B cell (primary cell): ENCODE measurements around the gene MET.

Experiments used
- EZH2 ChIP-seq: IDR thresholded peaks from 2 replicates; pipeline ENCODE4 v1.6.1; 2012; ENCODE audit warnings: borderline replicate concordance, low read depth, mild to moderate bottlenecking, moderate library complexity, low read length; ENCODE audit not compliant: insufficient read depth, poor library complexity, severe bottlenecking
- TF ChIP-seq, protein P1 (sequence below): fragments of 200-600 bp; IDR thresholded peaks from one replicate; pipeline ENCODE4 v1.8.0; 2022; ENCODE audit warnings: antibody characterized with exemption, mild to moderate bottlenecking

DNA sequence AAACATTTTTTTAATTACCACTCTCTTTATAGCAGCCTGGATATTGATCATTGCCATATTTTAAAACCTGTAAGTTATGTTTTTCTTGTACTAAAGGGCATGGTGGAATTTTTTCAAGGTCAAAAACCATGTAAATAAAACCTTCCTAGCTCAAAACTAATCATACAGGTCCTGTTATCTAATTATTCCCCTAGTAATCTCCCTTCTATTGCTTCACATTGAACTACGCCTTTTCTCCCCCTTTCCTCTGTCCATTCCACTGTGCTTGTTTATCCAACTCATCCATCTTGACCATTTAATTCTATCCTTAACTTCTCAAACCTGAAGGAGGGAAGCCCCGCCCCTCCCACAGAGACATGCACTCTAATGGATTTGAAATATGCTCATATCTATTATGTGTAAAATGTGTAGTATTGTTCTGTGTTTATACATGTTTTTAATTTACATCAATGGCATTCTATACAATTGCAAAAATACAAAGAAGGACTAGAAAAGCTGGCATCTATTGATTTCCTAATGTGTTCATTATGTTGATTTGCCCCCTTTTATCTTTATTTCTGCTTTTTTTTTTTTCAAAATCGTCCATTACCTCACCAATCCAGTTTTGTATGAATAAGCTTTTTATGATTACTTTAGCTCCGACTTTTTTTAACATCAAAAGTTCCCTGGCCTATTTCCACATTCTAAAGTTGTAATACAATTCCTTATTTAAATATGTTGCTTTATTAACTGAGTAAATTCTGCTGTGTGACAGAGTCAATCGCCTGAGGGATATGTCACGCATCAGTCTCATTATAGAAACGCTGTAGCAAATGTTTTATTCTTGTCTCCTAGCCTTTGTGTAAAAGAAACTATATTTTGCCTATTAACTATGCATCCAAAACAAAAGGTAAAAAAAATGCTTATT, 61.0 kb downstream of the MET start:
- TF ChIP-seq, protein P1, sequence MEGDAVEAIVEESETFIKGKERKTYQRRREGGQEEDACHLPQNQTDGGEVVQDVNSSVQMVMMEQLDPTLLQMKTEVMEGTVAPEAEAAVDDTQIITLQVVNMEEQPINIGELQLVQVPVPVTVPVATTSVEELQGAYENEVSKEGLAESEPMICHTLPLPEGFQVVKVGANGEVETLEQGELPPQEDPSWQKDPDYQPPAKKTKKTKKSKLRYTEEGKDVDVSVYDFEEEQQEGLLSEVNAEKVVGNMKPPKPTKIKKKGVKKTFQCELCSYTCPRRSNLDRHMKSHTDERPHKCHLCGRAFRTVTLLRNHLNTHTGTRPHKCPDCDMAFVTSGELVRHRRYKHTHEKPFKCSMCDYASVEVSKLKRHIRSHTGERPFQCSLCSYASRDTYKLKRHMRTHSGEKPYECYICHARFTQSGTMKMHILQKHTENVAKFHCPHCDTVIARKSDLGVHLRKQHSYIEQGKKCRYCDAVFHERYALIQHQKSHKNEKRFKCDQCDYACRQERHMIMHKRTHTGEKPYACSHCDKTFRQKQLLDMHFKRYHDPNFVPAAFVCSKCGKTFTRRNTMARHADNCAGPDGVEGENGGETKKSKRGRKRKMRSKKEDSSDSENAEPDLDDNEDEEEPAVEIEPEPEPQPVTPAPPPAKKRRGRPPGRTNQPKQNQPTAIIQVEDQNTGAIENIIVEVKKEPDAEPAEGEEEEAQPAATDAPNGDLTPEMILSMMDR, result no peak
- no peak for TF ChIP-seq EZH2
